Breast epithelium (tissue), 4 donors: ENCODE data around the gene ERC1. TPM values are rescaled to one million over a fixed set of nuclear protein-coding genes. Genes with fewer than 3 reads are reported as not detected.

Experiments
- DNase-seq, 2 donors: peaks; one replicate each; pipeline ENCODE4 v3.0.0-alpha.2; 2019; ENCODE audit warnings: low spot score in 2 of 2
- H3K27ac ChIP-seq, 2 donors: fragments of 200-600 bp; sonication (generic) in 1 of 2; one replicate each; pipeline ENCODE4 v1.5.1; 2016 to 2019; ENCODE audit warnings: mild to moderate bottlenecking in 1 of 2
- H3K27me3 ChIP-seq, 2 donors: fragments of 200-600 bp; sonication (generic) in 1 of 2; one replicate each; pipeline versions ENCODE4 v1.5.1 to v1.6.0; 2017 to 2019; ENCODE audit warnings: control low read depth in 1 of 2, mild to moderate bottlenecking in 1 of 2
- H3K36me3 ChIP-seq: fragments of 200-600 bp; one replicate; pipeline ENCODE4 v1.5.1; 2019
- H3K4me1 ChIP-seq, 2 donors: fragments of 200-600 bp; sonication (generic); one replicate each; pipeline ENCODE4 v1.5.1; 2016 to 2019; ENCODE audit warnings: control low read depth in 1 of 2
- H3K4me3 ChIP-seq, 3 donors: fragments of 200-600 bp; sonication (generic); 1 replicate in 2 of 3; 2 replicates in 1 of 3; pipeline ENCODE4 v1.5.1; 2016 to 2019; ENCODE audit warnings: mild to moderate bottlenecking in 3 of 3, moderate library complexity in 2 of 3
- H3K9me3 ChIP-seq, 2 donors: fragments of 200-600 bp; sonication (generic) in 1 of 2; one replicate each; pipeline ENCODE4 v1.5.1; 2016 to 2019; ENCODE audit warnings: control low read depth in 1 of 2
- POLR2A ChIP-seq: fragments of 450-650 bp; IDR thresholded peaks from one replicate; pipeline ENCODE4 v1.6.1; 2016; ENCODE audit warnings: antibody characterized with exemption, mild to moderate bottlenecking, moderate library complexity
- POLR2AphosphoS5 ChIP-seq, 3 donors: sonication (generic); formaldehyde crosslinking; IDR thresholded peaks; one replicate each; pipeline ENCODE4 v1.6.1; 2017; ENCODE audit warnings: antibody characterized with exemption in 3 of 3
- intact Hi-C: fragments of 100-400 bp; cut with DNase I; formaldehyde crosslinking; loops from one replicate; pipeline ENCODE4 v1.15.1; 2023; ENCODE audit warnings: low total_unique reads
- total RNA-seq, 3 donors: library from RNA; depleted of rRNA; stranded (reverse); fragments of >200 nt; gene quantifications; one replicate each; pipeline ENCODE4 v1.1.0, GENCODE V29; 2016
- TF ChIP-seq, protein P1 (sequence below), 3 donors: fragments of 450-650 bp; IDR thresholded peaks; one replicate each; pipeline ENCODE4 v1.5.1; 2016 to 2017; ENCODE audit warnings: antibody characterized with exemption in 3 of 3, mild to moderate bottlenecking in 3 of 3, moderate library complexity in 3 of 3

Gene ERC1
- total RNA-seq, 3 donors from 2014 or later = 47.4 to 63.4 (median 52.8) TPM

- Histone ChIP-seq H3K4me3 (no peak overlapping the region), H3K27ac (no peak overlapping the region), H3K27me3 (no peaks in the 10 kb centered on the region), H3K9me3 (no peaks in the 10 kb centered on the region), H3K36me3 (no peaks in the 10 kb centered on the region), H3K4me1 (no peaks in the 10 kb centered on the region)
- intact Hi-C loops = loop anchor here (10.0 kb wide), 1 partner anchor 452 kb away; no protein-coding TSS in a partner anchor
- DNase-seq = no peak
- TF ChIP-seq, protein P1, sequence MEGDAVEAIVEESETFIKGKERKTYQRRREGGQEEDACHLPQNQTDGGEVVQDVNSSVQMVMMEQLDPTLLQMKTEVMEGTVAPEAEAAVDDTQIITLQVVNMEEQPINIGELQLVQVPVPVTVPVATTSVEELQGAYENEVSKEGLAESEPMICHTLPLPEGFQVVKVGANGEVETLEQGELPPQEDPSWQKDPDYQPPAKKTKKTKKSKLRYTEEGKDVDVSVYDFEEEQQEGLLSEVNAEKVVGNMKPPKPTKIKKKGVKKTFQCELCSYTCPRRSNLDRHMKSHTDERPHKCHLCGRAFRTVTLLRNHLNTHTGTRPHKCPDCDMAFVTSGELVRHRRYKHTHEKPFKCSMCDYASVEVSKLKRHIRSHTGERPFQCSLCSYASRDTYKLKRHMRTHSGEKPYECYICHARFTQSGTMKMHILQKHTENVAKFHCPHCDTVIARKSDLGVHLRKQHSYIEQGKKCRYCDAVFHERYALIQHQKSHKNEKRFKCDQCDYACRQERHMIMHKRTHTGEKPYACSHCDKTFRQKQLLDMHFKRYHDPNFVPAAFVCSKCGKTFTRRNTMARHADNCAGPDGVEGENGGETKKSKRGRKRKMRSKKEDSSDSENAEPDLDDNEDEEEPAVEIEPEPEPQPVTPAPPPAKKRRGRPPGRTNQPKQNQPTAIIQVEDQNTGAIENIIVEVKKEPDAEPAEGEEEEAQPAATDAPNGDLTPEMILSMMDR (IDR thresholded peaks at IDR 0.05) = no peak
- no peak for TF ChIP-seq POLR2A
- no peak for TF ChIP-seq POLR2AphosphoS5 (IDR thresholded peaks at IDR 0.05)
Measured at GRCh38 chr12:1122786-1123185, 131.8 kb downstream of the ERC1 start.

DNA sequence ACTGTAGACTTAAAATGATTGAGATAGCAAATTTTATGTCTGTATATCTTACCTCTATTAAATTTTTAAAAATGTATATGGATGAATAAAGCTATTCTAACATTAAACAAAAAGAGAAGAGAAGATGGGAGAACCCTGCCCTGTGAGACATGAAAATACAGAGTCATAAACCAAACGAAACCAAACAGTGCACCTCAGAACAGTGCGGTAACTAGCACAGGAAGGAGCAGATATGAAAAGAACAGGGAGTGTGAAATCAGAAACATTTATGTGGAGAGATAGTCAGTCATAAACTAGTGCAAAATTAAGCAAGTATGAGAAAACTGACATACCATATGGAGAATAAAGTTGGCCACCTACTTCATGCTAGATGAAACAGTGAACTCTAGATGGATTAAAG is 135.1 kb downstream of the ERC1 start:
- no peak for DNase-seq
- intact Hi-C loops = loop anchor here (10.0 kb wide), 1 partner anchor 449 kb away; no protein-coding TSS in a partner anchor
- Histone ChIP-seq H3K9me3 (no peaks in the 10 kb centered on the region), H3K4me1 (no peaks in the 10 kb centered on the region), H3K36me3 (no peaks in the 10 kb centered on the region), H3K27me3 (no peaks in the 10 kb centered on the region), H3K4me3 (no peak overlapping the region), H3K27ac (no peak overlapping the region)
- no peak for TF ChIP-seq POLR2AphosphoS5 (IDR thresholded peaks at IDR 0.05)
- TF ChIP-seq, protein P1 (IDR thresholded peaks at IDR 0.05) = no peak
- no peak for TF ChIP-seq POLR2A

GRCh38 chr12:1127021-1127420 is 136.0 kb downstream of the ERC1 start:
- H3K36me3 ChIP-seq = no peaks in the 10 kb centered on the region
- no peak overlapping the region for H3K4me3 ChIP-seq
- H3K4me1 ChIP-seq = no peaks in the 10 kb centered on the region
- H3K27ac ChIP-seq = no peak overlapping the region
- intact Hi-C loops = loop anchor here (10.0 kb wide), 1 partner anchor 448 kb away; no protein-coding TSS in a partner anchor
- no peak for DNase-seq
- no peaks in the 10 kb centered on the region for H3K27me3 ChIP-seq
- TF ChIP-seq POLR2AphosphoS5 (IDR thresholded peaks at IDR 0.05) (no peak), POLR2A (no peak)
- TF ChIP-seq, protein P1 (IDR thresholded peaks at IDR 0.05) = no peak
- no peaks in the 10 kb centered on the region for H3K9me3 ChIP-seq

GRCh38 chr12:1130164-1130563 is 139.1 kb downstream of the ERC1 start:
- no peaks in the 10 kb centered on the region for H3K27me3 ChIP-seq
- H3K9me3 ChIP-seq = no peaks in the 10 kb centered on the region
- H3K4me3 ChIP-seq = no peak overlapping the region
- TF ChIP-seq POLR2AphosphoS5 (IDR thresholded peaks at IDR 0.05) (no peak), POLR2A (no peak)
- TF ChIP-seq, protein P1 (IDR thresholded peaks at IDR 0.05) = no peak
- H3K36me3 ChIP-seq = no peaks in the 10 kb centered on the region
- DNase-seq = no peak
- intact Hi-C loops = no loop called here
- H3K27ac ChIP-seq = no peak overlapping the region
- H3K4me1 ChIP-seq = no peaks in the 10 kb centered on the region

DNA sequence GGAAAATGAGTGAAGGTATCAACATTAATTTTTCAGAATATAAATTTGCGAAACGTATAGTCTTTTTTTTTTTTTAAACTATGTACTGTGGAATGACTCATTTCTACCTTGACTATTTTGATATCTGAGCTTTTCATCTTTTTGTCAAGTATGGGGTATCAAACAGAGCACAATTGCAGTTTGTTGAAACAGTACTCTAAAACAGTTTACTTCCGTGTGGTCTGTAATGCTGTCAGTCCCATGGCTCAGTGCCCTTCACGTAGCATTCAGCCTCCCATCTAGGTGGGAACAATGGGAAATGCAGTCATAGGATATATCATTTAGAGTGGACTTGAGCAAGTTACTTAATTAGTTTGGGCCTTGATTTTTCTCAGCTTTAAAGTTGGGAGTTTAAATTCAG is 139.5 kb downstream of the ERC1 start:
- Histone ChIP-seq H3K4me3 (no peak overlapping the region), H3K27ac (no peak overlapping the region), H3K27me3 (no peaks in the 10 kb centered on the region), H3K9me3 (no peaks in the 10 kb centered on the region), H3K4me1 (no peaks in the 10 kb centered on the region), H3K36me3 (no peaks in the 10 kb centered on the region)
- no peak for DNase-seq
- intact Hi-C loops = no loop called here
- TF ChIP-seq POLR2AphosphoS5 (IDR thresholded peaks at IDR 0.05) (no peak), POLR2A (no peak)
- TF ChIP-seq, protein P1 (IDR thresholded peaks at IDR 0.05) = no peak
